HEK293T (cell line): Measurements from ENCODE around the gene ARHGAP45.

Experiments
- BHLHE40 ChIP-seq: fragments of 450-650 bp; IDR thresholded peaks from 2 replicates; pipeline ENCODE4 v1.6.1; 2016; ENCODE audit warnings: mild to moderate bottlenecking, moderate library complexity, borderline replicate concordance
- HDGF ChIP-seq: fragments of 450-650 bp; IDR thresholded peaks from 2 replicates; pipeline ENCODE4 v1.6.1; 2017; ENCODE audit warnings: antibody characterized with exemption, borderline replicate concordance

- TF ChIP-seq HDGF, result no peak
- no peak for TF ChIP-seq BHLHE40
Observed at GRCh38 chr19:1080360-1081161, 13.6 kb downstream of the ARHGAP45 start.
